Measurements from ENCODE around the gene SNAPIN. TPM values are rescaled to one million over a fixed set of nuclear protein-coding genes. Genes with fewer than 3 reads are reported as not detected.
"Not testable (repeated sequence)": the region's sequence is repeated elsewhere in the genome, so short reads cannot be mapped to it uniquely, and the experiment has no call there.

The SNAPIN gene
- polyA plus RNA-seq, 1 of the 3 experiments (the other 2 are of a cell fraction), result 57.6 TPM

DNA sequence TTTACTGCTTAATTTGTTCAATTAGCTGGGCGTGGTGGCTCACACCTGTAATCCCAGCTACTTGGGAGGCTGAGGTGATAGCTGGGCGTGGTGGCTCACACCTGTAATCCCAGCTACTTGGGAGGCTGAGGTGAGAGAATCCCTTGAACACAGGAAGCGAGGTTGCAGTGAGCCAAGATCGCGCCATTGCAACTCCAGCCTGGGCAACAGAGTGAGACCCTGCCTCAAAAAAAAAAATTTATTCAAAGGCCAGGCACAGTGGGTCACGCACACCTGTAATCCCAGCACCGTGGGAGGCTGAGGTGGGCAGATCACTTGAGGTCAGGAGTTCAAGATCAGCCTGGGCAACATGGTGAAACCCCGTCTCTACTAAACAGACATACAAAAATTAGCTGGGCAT, 10.2 kb downstream of the SNAPIN start:
- Histone ChIP-seq H3K36me3 (replicated peaks in 1 of 2; ENCODE audit: control insufficient read depth in 1 of 2, insufficient read depth in 2 of 2, low read length in 1 of 2) (peaks cover 44 to 59% of the 10 kb centered on the region in 2 experiments), H3F3A (replicated peaks; ENCODE audit: insufficient read depth) (peaks cover 55% of the 10 kb centered on the region), H3K79me2 (ENCODE audit: insufficient read depth) (peaks cover 47% of the 10 kb centered on the region)
- not testable (repeated sequence) for DNase-seq; H2AFZ ChIP-seq (ENCODE audit: low read depth); H4K20me1 ChIP-seq (ENCODE audit: insufficient read depth); H3K4me2 ChIP-seq; H3K4me1 ChIP-seq (ENCODE audit: control insufficient read depth in 1 of 2, insufficient read depth in 2 of 2, low read depth in 1 of 2, low read length in 1 of 2); H3K9me2 ChIP-seq; H3K4me3 ChIP-seq (ENCODE audit: low read depth in 2 of 2, low read length in 1 of 2); H3K9ac ChIP-seq; H3K27ac ChIP-seq (ENCODE audit: low read depth in 2 of 2, low read length in 1 of 2); H3K27me3 ChIP-seq (ENCODE audit: insufficient read depth); H3K9me3 ChIP-seq
- ChIA-PET POLR2A (interaction anchor here (1.1 kb wide), 1 partner anchor 34 kb away, joined by 3 read pairs; no protein-coding TSS in a partner anchor), CTCF (interaction anchor here (0.8 to 3.0 kb wide), 4 partner anchors 9 to 318 kb away, joined by 3 to 21 read pairs (median 6); partner anchors contain the start of genes NPR1 and RAB13)
- WGBS (ENCODE audit: low lambda C conversion rate), result 94% methylated on average over 8 of the region's 8 CpGs

DNA sequence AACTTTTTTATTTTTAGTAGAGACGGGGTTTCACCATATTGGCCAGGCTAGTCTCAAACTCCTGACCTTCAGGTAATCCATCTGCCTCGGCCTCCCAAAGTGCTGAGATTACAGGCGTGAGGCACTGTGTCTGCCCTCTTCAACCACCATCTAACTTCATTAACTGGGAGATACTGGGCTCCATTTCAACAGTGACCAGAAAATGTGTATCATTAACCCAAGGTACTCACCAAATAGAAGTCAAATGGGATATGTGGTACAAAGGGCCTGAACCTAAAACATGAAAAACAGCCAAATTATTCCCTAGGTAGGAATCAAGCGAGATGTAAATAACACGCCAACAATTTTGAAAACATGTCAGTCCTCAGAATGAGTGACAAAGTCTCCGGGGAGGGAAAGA, 11.1 kb downstream of the SNAPIN start:
- Histone ChIP-seq H4K20me1 (ENCODE audit: insufficient read depth) (no peaks in the 10 kb centered on the region), H3K9me3 (no peaks in the 10 kb centered on the region), H3F3A (replicated peaks; ENCODE audit: insufficient read depth) (peaks cover 45% of the 10 kb centered on the region), H3K79me2 (ENCODE audit: insufficient read depth) (peaks cover 47% of the 10 kb centered on the region), H3K9ac (peak overlapping the region; percentile 96), H3K4me2 (peak overlapping the region; percentile 95), H3K4me3 (ENCODE audit: low read depth in 2 of 2, low read length in 1 of 2) (peak overlapping the region; percentile 65 to 83), H3K36me3 (replicated peaks in 1 of 2; ENCODE audit: control insufficient read depth in 1 of 2, insufficient read depth in 2 of 2, low read length in 1 of 2) (peaks cover 36 to 49% of the 10 kb centered on the region in 2 experiments), H3K27me3 (ENCODE audit: insufficient read depth) (no peaks in the 10 kb centered on the region), H3K27ac (ENCODE audit: low read depth in 2 of 2, low read length in 1 of 2) (no peak overlapping the region), H2AFZ (ENCODE audit: low read depth) (no peak overlapping the region), H3K9me2 (no peaks in the 10 kb centered on the region), H3K4me1 (ENCODE audit: control insufficient read depth in 1 of 2, insufficient read depth in 2 of 2, low read depth in 1 of 2, low read length in 1 of 2) (peaks cover 7% of the 10 kb centered on the region in 2 experiments; a peak in 2 of 4 replicates)
- ChIA-PET CTCF (interaction anchor here (0.6 to 3.0 kb wide), 4 partner anchors 8 to 317 kb away, joined by 3 to 21 read pairs (median 4); partner anchors contain the start of genes NPR1 and RAB13), POLR2A (no interaction called here)
- TF ChIP-seq SMC3 (IDR thresholded peaks at IDR 0.05; ENCODE audit: low read depth, low read length), result no peak
- TF ChIP-seq, protein P1, sequence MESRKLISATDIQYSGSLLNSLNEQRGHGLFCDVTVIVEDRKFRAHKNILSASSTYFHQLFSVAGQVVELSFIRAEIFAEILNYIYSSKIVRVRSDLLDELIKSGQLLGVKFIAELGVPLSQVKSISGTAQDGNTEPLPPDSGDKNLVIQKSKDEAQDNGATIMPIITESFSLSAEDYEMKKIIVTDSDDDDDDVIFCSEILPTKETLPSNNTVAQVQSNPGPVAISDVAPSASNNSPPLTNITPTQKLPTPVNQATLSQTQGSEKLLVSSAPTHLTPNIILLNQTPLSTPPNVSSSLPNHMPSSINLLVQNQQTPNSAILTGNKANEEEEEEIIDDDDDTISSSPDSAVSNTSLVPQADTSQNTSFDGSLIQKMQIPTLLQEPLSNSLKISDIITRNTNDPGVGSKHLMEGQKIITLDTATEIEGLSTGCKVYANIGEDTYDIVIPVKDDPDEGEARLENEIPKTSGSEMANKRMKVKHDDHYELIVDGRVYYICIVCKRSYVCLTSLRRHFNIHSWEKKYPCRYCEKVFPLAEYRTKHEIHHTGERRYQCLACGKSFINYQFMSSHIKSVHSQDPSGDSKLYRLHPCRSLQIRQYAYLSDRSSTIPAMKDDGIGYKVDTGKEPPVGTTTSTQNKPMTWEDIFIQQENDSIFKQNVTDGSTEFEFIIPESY (IDR thresholded peaks at IDR 0.05; ENCODE audit: borderline replicate concordance, low read depth), result no peak
- TF ChIP-seq MXI1 (IDR thresholded peaks at IDR 0.05; ENCODE audit: low read depth, low read length), result no peak
- TF ChIP-seq RAD21 (IDR thresholded peaks at IDR 0.05; ENCODE audit: low read length), result no peak
- no peak for TF ChIP-seq SIN3A (IDR thresholded peaks at IDR 0.05; ENCODE audit: borderline replicate concordance, low read depth, low read length)
- TF ChIP-seq TAF1 (IDR thresholded peaks at IDR 0.05; ENCODE audit: borderline replicate concordance, low read depth, low read length), result no peak
- TF ChIP-seq REST (IDR thresholded peaks at IDR 0.05; ENCODE audit: low read depth, low read length), result no peak
- TF ChIP-seq, protein P2, sequence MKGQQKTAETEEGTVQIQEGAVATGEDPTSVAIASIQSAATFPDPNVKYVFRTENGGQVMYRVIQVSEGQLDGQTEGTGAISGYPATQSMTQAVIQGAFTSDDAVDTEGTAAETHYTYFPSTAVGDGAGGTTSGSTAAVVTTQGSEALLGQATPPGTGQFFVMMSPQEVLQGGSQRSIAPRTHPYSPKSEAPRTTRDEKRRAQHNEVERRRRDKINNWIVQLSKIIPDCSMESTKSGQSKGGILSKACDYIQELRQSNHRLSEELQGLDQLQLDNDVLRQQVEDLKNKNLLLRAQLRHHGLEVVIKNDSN (IDR thresholded peaks at IDR 0.05; ENCODE audit: borderline replicate concordance, low read depth), result no peak
- TF ChIP-seq, protein P3, sequence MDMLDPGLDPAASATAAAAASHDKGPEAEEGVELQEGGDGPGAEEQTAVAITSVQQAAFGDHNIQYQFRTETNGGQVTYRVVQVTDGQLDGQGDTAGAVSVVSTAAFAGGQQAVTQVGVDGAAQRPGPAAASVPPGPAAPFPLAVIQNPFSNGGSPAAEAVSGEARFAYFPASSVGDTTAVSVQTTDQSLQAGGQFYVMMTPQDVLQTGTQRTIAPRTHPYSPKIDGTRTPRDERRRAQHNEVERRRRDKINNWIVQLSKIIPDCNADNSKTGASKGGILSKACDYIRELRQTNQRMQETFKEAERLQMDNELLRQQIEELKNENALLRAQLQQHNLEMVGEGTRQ (IDR thresholded peaks at IDR 0.05; ENCODE audit: borderline replicate concordance, low read depth, low read length), result no peak
- TF ChIP-seq, protein P4, sequence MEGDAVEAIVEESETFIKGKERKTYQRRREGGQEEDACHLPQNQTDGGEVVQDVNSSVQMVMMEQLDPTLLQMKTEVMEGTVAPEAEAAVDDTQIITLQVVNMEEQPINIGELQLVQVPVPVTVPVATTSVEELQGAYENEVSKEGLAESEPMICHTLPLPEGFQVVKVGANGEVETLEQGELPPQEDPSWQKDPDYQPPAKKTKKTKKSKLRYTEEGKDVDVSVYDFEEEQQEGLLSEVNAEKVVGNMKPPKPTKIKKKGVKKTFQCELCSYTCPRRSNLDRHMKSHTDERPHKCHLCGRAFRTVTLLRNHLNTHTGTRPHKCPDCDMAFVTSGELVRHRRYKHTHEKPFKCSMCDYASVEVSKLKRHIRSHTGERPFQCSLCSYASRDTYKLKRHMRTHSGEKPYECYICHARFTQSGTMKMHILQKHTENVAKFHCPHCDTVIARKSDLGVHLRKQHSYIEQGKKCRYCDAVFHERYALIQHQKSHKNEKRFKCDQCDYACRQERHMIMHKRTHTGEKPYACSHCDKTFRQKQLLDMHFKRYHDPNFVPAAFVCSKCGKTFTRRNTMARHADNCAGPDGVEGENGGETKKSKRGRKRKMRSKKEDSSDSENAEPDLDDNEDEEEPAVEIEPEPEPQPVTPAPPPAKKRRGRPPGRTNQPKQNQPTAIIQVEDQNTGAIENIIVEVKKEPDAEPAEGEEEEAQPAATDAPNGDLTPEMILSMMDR (IDR thresholded peaks at IDR 0.05), result no peak
- TF ChIP-seq RXRA (IDR thresholded peaks at IDR 0.05; ENCODE audit: borderline replicate concordance, low read depth), result no peak
- TF ChIP-seq FOXM1 (IDR thresholded peaks at IDR 0.05; ENCODE audit: low read depth), result no peak
- 70% methylated on average over 6 of the region's 6 CpGs for WGBS (ENCODE audit: low lambda C conversion rate)
- DNase-seq, result no peak
